Stimulated activated CD4-positive, alpha-beta T cell treated with anti-CD3 and anti-CD28 coated beads, Interleukin-4, amount 100 ng/mL, for 1 hour (primary cell): ENCODE results near the gene SERPINC1.
"Not testable (repeated sequence)": the region's sequence is repeated elsewhere in the genome, so short reads cannot be mapped to it uniquely, and the experiment has no call there.

Source experiments
- DNase-seq: peaks from one replicate; pipeline ENCODE4 v3.0.0-alpha.2; 2020

The SERPINC1 gene

GRCh38 chr1:173888749-173889148, 28.4 kb downstream of the SERPINC1 start:
- no peak for DNase-seq

- no peak for DNase-seq
Observed at GRCh38 chr1:173887627-173888026, 29.5 kb downstream of the SERPINC1 start.

GRCh38 chr1:173886746-173887611, 30.1 kb downstream of the SERPINC1 start:
- DNase-seq = no peak

- DNase-seq = no peak
Observed at GRCh38 chr1:173884701-173885100, 32.4 kb downstream of the SERPINC1 start.

- not testable (repeated sequence) for DNase-seq
Observed at GRCh38 chr1:173881117-173881516, 36.0 kb downstream of the SERPINC1 start.

- no peak for DNase-seq
Observed at GRCh38 chr1:173878251-173878650, 38.9 kb downstream of the SERPINC1 start.

GRCh38 chr1:173876732-173877131, 40.4 kb downstream of the SERPINC1 start:
- no peak for DNase-seq

GRCh38 chr1:173871500-173871899, 45.6 kb downstream of the SERPINC1 start:
- no peak for DNase-seq

- no peak for DNase-seq
Observed at GRCh38 chr1:173871091-173871490, 46.0 kb downstream of the SERPINC1 start.

GRCh38 chr1:173870252-173871075, 46.7 kb downstream of the SERPINC1 start:
- peak; percentile 10 for DNase-seq

- no peak for DNase-seq
Observed at GRCh38 chr1:173869021-173869359, 48.1 kb downstream of the SERPINC1 start.

- peak; percentile 93 for DNase-seq
Observed at GRCh38 chr1:173868266-173869020, 48.7 kb downstream of the SERPINC1 start, which contains the start of gene ZBTB37. ZBTB37 (plus strand) TSS chr1:173868380; CDS start chr1:173870226, 1,846 bp downstream.

- peak; percentile 99 for DNase-seq
Observed at GRCh38 chr1:173867753-173868265, 49.3 kb downstream of the SERPINC1 start, which contains the start of gene GAS5. GAS5 (minus strand) TSS chr1:173867989.

- DNase-seq = peak; percentile 44
Observed at GRCh38 chr1:173867141-173867752, 49.9 kb downstream of the SERPINC1 start.

- no peak for DNase-seq
Observed at GRCh38 chr1:173866413-173867115, 50.6 kb downstream of the SERPINC1 start.

GRCh38 chr1:173865468-173866164, 51.5 kb downstream of the SERPINC1 start:
- DNase-seq = no peak

GRCh38 chr1:173864179-173864867, 52.8 kb downstream of the SERPINC1 start:
- no peak for DNase-seq

GRCh38 chr1:173863224-173864161, 53.6 kb downstream of the SERPINC1 start:
- no peak for DNase-seq

GRCh38 chr1:173862769-173863223, 54.3 kb downstream of the SERPINC1 start:
- no peak for DNase-seq
